Left lobe of liver (tissue), 2 donors: Measurements from ENCODE around the gene PLB1. TPM values are rescaled to one million over a fixed set of nuclear protein-coding genes. Genes with fewer than 3 reads are reported as not detected.

Experiments
- ATAC-seq: fragments of 200-7000 bp; cut with Tn5 transposase; one replicate; pipeline ENCODE4 v1.9.1; 2020; ENCODE audit warnings: mild to moderate bottlenecking, moderate library complexity
- DNase-seq: peaks from one replicate; pipeline ENCODE4 v3.0.0-alpha.2; 2020; ENCODE audit warnings: low spot score
- total RNA-seq: library from RNA; stranded (reverse); gene quantifications from one replicate; pipeline ENCODE4 v1.2.1, GENCODE V29; 2021
- donor health status: DM: no; HTN: no; CAD: no; lungs with moderate emphysema.
- donor health status: DM: no; HTN: yes; CAD: no.

Gene PLB1
- total RNA-seq, 1 donor from 2014 or later, result 0.45 TPM

DNA sequence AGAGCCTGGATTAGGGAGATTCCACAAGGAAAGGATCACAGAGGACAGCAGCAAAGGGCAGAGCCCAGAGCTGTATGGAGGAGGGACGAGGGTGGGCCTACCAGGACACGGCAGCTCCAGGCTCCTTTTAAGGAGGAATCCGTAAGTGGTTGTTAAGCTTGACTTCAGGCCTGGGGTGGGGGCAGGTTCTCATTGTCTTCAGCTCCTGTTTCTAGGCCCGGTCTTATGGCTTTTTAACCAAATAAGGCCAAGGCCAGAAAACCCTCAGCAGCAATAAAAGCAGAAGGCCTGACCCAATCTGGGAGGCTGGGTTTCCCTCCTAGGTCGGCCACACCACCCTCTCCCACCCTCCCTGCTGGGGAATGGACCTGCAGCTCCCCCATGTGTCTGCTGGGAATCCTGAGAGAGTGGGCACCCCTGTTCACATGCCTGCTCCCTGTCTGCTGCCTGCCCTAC, 111.2 kb downstream of the PLB1 start:
- no peak for DNase-seq
- peak; percentile 33 for ATAC-seq

- no peak for DNase-seq
- no peak for ATAC-seq
Measured at GRCh38 chr2:28607730-28608499, 112.1 kb downstream of the PLB1 start.

GRCh38 chr2:28608500-28609424, 112.9 kb downstream of the PLB1 start:
- ATAC-seq, result no peak
- DNase-seq, result no peak

- DNase-seq (no peak), ATAC-seq (no peak)
Measured at GRCh38 chr2:28610583-28611201, 114.8 kb downstream of the PLB1 start.

DNA sequence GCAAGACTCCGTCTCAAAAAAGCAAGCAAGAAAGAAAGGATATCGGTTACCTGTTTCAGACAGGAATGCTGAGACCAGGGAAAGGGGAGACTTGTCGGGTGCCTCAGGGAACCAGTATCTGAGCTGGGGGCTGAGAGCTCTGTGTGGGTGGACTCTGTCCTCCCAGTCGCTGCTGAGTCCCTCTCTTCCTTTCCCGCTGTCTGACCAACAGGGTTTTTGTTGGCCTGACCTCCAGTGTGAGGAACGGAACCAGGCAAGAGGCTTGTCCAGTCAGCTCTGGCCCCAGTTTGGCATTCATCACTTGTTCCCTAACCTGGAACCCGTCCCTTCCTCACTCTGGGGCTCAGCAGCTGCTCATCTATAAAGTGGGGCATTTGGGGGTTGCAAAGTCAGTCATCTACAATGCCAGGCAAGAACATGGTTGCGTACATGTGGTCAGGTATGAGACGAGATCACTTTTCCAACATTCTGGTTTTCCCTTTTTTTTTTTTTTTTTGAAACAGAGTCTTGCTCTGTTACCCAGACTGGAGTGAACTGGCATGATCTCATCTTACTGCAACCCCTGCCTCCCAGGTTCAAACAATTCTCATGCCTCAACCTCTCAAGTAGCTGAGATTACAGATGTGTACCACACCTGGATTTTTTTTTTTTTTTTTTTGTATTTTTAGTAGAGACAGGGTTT, 116.4 kb downstream of the PLB1 start:
- no peak for ATAC-seq
- no peak for DNase-seq

GRCh38 chr2:28613186-28613585, 117.3 kb downstream of the PLB1 start:
- DNase-seq, result no peak
- ATAC-seq, result no peak

GRCh38 chr2:28613633-28614501, 118.0 kb downstream of the PLB1 start:
- ATAC-seq (no peak), DNase-seq (no peak)

DNA sequence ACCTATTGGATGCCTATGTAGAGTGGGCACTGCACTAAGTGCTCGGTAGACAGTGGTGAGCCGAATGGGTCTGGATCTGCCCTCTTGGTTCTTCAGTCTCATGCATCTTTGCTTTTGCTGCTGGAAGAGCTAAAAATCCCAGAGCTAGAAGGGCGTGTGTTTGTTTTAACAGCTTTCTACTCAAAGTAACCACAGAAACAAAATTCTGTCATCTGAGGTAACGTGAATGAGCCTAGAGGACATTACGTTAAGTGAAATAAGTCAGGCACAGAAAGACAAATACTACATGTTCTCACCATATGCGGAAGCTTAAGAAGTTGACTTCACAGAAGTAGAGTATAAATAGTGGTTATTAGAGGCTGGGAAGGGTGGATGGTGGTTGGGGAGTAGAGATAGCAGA, 119.8 kb downstream of the PLB1 start:
- DNase-seq (no peak), ATAC-seq (no peak)

GRCh38 chr2:28616396-28616999, 120.6 kb downstream of the PLB1 start:
- DNase-seq (no peak), ATAC-seq (no peak)

DNA sequence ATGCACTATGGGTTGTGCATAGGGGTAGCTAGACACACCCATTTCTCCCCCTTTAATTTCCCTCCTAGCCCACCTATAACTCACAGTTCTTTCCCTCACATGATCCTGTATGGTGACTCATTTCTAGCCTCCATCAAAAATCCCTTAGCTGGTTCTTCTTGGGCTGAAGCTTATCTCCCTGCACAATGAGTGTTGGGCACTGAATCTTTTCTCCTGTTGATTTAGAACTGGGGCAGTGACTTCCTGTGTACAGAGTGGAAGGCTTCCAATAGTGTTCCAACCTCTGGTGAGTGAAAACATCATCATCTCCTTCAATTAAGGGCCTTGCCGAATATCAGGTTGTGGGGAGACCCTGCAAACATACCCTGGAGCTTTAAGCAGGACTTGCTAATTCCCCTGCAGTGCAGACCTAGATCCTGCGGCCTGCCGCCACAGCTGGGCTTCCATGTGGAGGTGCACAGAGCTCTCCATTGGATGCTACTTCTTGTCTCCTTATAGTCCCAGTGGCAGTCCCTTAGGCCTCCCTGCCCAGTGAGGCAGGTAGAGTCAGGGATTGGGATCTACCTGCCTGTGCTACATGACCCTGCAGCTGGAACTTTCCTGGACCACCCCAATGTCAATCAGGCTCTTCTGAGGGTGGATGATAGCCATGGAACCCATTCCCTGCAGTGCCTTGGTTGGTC, 121.8 kb downstream of the PLB1 start:
- ATAC-seq (no peak), DNase-seq (no peak)

GRCh38 chr2:28618221-28619141, 122.6 kb downstream of the PLB1 start:
- no peak for ATAC-seq
- DNase-seq, result no peak

- ATAC-seq, result no peak
- DNase-seq, result no peak
Measured at GRCh38 chr2:28619213-28620196, 123.6 kb downstream of the PLB1 start.

- no peak for ATAC-seq
Measured at GRCh38 chr2:28620291-28620793, 124.5 kb downstream of the PLB1 start.

DNA sequence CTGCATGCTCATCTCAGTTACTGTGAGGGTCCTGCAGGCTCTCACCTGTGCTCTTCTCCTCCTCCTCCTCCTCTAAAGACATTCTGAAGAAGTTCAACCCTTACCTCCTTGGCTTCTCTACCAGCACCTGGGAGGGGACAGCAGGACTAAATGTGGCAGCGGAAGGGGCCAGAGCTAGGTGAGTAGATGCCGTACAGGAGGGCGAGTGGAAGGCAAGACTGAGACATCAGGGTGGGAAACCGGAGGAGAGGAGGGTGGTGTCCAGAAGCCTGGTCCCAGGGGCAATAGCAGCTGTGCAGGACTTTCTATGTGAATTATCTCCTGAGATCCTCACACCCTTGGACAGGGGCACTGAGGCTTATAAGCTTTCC, 124.9 kb downstream of the PLB1 start:
- no peak for ATAC-seq
- no peak for DNase-seq

More at GRCh38 chr2:28620291-28620793, 124.5 kb downstream of the PLB1 start:
- no peak for DNase-seq

DNA sequence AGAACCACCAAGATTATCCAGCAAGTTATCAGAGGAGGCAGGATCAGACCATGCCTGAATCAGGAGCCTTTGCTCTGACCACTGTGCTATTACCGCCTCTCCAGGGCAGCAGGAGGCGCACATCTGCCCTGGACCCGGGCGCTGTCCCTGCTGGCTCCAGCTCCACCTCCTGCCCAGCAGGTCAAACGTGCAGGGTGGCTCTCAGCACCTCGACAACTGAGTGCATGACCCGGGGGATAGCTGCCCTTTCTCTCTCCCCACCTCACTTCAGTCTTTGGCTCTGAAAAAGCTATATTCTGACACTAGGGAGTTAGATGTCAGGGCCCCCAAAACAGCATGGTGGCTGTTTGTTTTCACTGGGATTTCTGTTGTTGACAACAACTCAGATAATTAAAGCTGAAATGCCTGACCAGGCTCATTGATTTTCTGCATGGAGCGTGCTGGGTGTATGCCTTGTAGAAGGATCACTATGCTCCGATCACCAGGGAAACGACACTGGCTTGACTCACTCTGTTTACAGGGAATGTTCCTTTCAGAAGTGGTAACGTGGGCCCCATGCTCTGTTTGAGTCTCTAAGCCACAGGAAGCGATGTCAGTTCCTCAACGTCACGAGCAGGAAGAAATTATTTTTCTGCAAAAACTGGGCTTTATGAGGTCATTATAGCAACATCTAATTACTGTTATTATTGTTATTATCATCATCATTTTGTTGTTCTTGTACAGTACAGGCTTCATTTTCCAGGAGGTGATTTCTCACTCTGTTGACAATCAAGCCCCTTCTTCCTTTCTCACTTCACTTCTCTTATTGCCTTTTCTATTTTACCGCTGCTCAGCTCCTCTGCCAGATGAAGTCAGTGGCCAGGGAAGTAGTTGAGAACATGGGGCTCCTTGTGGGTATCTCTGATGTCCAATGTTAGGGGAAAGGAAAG, 125.6 kb downstream of the PLB1 start:
- ATAC-seq (peak; percentile 96), DNase-seq (peak; percentile 88)
